Stimulated activated CD4-positive, alpha-beta T cell treated with anti-CD3 and anti-CD28 coated beads, Interleukin-2, amount 100 ng/mL, for 24 hours (primary cell): Measurements from ENCODE around the gene TTC9B.

Experiments
- DNase-seq, 2 donors: peaks; one replicate each; pipeline ENCODE4 v3.0.0-alpha.2; 2020

Gene TTC9B

GRCh38 chr19:40247735-40248262 is 29.6 kb upstream of the TTC9B start:
- DNase-seq = no peak

- no peak for DNase-seq
Observed at GRCh38 chr19:40247178-40247577, 29.0 kb upstream of the TTC9B start.

DNA sequence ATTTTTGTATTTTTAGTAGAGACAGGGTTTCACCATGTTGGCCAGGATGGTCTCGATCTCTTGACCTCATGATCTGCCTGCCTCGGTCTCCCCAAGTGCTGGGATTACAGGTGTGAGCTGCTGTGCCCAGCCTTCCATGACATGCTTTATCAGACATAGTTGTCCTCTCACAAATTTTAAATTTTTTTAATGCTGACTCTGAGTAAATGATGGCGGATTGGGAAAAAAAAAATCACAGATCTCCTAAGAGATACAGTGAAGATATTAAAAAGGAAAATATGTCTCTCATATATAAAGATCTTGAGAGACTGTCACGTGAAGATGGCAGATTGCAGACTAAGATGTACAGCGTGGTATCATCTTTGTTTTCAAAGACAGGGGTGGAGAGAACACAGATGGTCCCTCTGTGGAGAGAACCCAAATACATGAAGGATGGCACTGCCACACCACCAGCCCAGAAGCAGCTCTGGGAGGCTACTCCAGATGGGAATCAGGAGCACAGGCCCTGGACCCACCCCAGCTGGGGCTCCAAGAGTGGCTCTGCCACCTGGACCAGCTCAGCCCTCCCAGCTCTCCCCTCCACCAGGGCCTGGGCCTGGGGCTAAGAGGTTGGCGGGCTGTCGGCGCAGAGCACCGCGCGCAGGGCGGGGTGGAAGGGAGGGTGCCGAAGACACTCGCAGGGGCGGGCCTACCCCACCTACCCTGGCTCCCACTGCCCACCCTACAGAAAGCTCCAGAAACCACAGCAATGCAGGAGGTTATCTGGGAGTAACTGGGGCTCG is 28.3 kb upstream of the TTC9B start:
- DNase-seq = no peak

DNA sequence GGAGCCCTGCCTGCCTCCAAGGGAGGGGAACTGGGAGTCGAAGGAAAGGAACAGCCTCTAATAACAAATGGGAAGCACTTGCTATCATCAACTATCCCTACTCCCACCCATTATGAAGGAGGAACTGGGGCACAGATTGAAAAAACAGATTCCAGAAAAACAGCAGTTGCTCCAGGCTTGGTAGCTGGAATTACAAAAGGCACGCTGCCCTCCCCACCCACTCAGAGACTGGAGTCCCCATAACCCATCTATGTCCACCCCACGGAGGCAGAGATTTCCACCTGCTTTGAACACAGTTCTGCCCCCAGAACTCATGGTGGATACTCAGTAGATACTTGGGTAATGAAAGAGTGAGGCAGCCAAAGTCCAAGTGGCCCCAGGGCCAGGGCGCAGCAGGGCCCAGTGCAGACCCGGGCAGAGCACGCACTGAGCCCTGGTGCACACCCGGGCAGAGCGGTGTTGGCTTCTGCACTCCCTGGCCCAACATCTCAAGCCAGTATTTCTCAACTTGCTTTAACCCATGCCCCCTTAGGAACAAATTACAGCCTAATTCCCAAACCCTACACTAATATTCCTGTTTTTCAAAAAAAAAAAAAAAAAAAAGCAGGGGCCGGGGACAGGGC is 27.4 kb upstream of the TTC9B start:
- DNase-seq = no peak

DNA sequence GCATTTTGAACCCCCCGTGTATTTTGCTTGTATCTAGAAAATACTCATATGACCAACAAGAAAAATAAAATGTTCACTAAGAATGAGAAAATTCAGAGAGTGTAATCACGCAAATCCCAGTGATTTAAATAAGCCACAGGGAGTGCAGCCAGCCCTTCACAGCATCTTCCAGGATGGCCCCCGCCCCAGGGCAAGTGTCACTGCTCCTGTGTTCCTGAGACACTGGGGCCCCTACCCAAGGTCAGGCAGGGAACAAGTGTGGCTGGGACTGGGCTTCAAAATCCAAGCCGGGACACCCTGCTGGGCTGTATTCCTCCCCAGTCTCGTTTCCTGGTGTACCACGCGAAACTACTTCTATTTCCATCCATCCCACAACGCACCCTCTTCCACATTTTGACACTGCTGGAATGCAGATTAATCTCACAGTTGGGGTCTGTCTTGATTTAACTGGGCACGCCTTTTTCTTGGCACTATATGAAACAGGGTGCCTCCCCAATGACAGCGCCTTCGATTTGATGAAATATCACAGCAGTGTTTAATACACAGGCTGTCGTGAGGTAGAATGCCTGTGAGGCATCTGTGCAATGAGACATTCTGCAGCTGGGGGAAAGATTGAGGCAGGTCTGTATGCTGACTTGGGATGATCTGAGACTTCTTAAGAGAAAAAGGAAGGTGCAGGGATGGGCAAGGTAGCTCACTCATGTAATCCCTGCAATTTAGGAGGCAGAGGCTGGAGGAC is 26.6 kb upstream of the TTC9B start:
- no peak for DNase-seq

GRCh38 chr19:40243181-40243580 is 25.0 kb upstream of the TTC9B start:
- no peak for DNase-seq

DNA sequence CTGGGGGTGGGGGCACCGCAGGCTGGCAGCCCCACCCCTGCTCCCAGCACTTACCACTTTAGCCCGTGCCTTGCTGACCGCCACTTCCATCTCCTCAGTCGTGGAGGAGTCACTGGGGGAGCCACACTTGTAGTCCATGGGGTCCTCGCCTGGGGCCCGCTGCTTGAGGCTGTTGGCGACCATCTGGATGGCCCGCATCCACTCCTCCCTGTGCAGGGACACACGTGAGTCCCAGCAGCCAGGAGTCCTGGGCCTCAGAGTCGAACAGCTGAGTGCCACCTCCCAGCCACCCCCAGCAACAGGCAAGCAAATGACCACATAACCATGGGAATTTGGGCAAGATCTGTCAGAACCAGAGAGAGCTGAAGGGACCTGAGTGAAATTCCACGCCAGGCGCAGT is 24.3 kb upstream of the TTC9B start:
- no peak for DNase-seq

DNA sequence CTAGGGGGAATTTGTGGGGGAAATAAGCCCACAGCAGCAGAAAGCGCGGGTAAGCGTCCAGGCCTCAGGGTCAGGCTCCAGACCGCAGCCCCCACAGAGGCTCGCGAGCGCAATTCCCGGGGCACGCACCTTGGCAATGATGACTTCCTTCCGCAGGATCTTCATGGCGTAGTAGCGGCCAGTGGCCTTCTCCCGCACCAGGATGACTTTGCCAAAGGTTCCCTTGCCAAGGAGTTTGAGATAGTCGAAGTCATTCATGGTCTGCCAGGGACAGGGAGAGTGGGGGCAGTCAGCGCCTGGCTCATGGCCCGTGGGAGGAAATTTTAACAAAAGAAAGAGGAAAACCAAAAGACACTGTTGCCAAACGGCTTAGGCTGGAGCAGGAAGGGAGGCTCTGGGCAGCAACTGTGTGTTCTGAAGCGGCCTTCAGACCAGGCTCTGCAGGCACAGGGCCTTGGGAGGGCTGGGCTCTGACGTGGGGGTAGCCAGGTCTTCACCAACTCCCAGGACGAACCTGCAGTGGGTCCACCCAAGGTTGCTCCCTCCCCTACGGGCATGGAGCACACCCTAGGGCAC is 23.7 kb upstream of the TTC9B start:
- DNase-seq = no peak

- DNase-seq = no peak
Observed at GRCh38 chr19:40241125-40241808, 23.1 kb upstream of the TTC9B start.

DNA sequence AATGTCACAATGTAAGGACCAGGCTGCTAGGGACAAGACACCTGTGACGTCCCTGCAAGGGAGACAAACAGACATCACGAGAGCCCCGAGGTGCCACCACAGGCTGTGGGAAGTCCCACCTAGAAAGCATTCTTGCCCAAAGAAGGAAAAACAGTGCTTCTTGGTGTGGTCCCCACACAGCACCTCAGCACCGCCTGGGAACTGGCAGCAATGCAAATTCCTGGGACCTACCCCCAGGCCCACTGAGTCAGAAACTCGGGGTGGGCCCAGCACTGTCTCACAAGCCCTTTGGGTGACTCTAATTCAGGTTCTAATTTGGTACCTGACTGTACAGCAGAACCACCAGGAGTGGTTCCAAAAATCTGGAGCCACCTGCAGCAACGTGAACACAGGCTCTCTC is 22.1 kb upstream of the TTC9B start:
- DNase-seq = no peak

- DNase-seq = no peak
Observed at GRCh38 chr19:40239415-40240226, 21.4 kb upstream of the TTC9B start.

- no peak for DNase-seq
Observed at GRCh38 chr19:40238775-40239174, 20.6 kb upstream of the TTC9B start.

DNA sequence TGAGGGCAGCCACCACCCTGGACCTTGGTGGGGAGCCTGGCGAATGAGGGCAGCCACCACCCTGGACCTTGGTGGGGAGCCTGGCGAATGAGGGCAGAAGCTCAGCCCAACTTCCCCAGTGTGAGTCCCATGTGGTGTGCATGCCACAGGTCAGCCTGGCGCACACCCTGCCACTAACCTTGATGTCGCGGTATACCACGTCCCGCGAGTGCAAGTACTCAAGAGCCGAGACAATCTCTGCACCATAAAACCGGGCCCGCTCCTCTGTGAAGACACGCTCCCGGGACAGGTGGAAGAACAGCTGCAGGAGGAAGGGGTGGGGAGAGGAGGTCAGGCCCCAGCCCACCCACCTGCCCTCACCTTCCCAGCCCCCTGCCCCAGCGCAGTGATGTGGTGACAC is 19.6 kb upstream of the TTC9B start:
- DNase-seq = no peak

- DNase-seq = no peak
Observed at GRCh38 chr19:40236366-40236765, 18.2 kb upstream of the TTC9B start.

GRCh38 chr19:40236026-40236355 is 17.8 kb upstream of the TTC9B start:
- DNase-seq = no peak

DNA sequence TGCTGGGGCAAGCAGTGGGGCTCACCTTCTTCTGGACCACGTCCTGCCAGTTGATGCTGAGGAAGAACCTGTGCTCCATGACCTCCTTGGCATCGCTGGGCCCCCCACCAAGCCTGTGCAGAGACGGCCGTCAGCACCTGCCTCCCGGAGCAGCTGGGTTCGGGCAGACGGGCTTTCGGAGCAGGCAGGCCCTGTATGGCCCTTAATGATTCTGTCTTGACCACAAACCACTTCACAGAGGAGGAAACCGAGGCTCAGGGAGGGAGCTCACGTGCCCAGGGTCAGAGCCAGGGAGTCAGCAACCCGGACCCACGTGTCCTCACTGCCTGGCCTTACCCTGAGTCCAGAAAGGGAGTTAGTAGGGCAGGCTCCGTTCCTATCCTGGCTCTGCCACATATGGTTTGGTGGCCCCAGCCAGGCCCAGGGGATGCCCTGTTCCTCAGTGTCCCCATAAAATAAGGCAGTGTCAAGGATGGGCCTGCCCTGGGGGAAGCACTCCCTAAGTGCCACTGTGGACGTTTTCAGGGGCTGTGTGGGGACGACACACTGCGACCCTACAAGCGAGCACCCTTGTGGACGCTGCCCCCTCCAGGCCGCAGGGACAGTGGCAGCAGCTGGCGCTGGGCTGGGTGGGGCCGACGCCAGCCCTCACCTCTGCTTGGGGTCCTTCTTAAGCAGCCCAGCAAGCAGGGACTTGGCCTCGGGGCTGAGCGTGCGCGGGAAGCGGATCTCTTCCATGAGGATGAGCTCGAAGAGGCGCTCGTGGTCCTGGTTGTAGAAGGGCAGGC is 17.2 kb upstream of the TTC9B start:
- DNase-seq = no peak

GRCh38 chr19:40234429-40235237 is 16.4 kb upstream of the TTC9B start:
- DNase-seq = no peak

- no peak for DNase-seq
Observed at GRCh38 chr19:40233811-40234389, 15.7 kb upstream of the TTC9B start.

DNA sequence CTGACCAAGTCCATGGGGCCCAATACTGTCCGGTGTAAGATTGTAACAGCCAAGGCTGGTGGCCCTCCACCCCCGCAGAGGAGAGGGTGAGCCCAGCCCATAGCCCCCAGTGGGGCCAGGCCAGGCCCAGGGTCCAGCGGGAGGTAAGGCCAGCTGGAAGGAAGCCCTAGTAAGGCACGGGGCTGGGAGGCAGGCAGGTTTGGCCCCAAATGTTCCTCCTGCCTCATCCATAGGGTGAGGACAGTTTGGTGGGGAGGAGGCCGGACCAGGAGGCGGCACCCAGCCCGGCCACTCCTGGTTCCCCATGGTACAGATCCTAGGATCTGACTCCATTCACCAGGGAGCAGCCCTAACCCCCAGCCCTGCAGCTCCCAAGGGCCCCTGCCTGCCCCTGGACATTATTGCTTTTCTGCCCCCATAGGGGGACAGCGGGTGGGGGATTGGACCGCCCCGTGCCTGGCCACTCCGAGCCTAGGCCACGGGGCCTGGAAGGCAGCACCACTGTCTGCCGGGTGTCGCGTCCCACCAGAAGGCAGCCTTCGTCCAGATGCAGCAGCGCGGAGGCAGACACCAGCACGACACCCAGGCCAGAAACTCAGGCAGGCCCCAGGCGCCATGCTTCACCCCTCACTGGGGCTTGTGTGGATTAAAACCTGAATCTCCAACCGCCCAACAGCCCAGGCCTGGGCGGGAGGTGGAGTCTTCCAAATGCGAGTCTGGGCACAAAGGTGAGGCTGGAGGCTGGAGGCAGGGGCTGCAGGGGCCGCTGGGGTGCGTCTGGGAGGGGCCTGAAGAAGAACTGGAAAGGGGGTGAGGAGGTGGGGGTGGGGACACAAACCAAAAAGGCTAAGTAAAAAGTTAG is 15.0 kb upstream of the TTC9B start:
- DNase-seq = no peak
